Measurements from ENCODE around the gene ZDHHC7. TPM values are rescaled to one million over a fixed set of nuclear protein-coding genes. Genes with fewer than 3 reads are reported as not detected.
A peak's percentile ranks its signal among the peaks of the same experiment; 100 is the strongest.

The ZDHHC7 gene
- total and polyA plus RNA-seq, 4 donors: 30.3 to 48.1 (median 40.3) TPM

DNA sequence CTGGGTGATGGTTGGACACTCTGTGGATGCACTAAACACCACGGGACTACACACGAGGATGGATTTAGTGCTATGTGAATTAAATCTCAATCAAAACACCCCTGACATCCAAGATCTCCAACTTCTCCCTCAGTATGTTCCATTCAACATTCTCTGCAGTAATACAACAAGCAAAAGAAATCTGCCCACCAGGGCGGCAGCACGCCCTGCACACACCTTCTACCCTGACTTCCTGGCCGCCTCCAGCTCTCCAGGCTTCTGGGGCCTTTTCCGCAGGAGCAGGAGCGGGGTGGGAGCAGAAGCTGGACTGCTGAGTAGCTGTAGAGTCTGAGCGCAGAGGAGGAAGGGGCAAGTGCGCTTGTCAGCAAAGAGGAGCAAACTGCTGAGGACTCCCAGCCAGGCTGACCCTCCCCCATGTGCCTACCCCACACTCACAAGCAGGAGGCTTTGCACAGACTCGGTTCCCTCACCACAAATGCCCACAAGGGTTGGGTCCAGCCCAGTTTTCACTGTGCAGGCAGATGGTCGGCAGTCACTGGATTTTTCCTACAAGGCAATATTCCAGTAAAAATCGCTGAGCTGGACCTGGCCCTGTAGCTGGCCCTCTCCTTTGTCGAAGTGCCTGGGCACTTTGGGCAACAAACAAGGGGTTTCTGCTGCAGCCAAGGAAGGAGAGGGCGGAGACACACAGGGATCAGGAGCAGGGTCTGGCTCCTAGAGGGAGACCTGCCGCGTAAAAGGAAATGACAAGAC, 22.8 kb downstream of the ZDHHC7 start:
- peaks cover 62% of the 10 kb centered on the region for H3K36me3 ChIP-seq (ENCODE audit: control insufficient read depth, insufficient read depth, low read length)
- no peak overlapping the region for H3K4me3 ChIP-seq (ENCODE audit: low read depth, low read length)
- DNase-seq (ENCODE audit: low read depth in 4 of 6, low spot score in 6 of 6): no peak
- H3K27ac ChIP-seq (ENCODE audit: low read depth, low read length): no peak overlapping the region
- H3K27me3 ChIP-seq (ENCODE audit: control insufficient read depth, insufficient read depth, low read length): no peaks in the 10 kb centered on the region
- WGBS (ENCODE audit: insufficient coverage): 94% methylated on average over 9 of the region's 16 CpGs
- H3K9me3 ChIP-seq (ENCODE audit: control insufficient read depth, insufficient read depth, low read length): no peaks in the 10 kb centered on the region
- H3K4me1 ChIP-seq (ENCODE audit: control insufficient read depth, insufficient read depth, low read length): no peaks in the 10 kb centered on the region

DNA sequence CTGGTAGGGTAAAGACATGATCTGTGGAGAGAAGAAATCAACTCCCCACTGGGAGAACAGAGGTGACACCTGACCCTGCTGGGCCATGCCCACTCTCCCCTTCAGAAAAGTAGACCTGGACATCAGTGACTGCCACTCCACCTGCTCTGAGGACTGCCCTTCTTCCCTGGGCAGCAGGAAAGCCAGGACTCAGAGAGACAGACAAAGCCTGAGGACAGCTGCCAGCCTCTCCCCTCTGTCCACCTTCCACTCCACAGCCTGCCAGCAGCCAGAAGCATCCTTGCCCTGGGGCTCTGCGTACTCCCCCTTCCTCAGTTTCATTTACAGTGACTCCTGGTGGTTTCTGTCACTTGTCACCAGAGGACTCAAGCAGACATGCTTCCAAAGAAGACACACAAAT, 24.5 kb downstream of the ZDHHC7 start:
- no peaks in the 10 kb centered on the region for H3K9me3 ChIP-seq (ENCODE audit: control insufficient read depth, insufficient read depth, low read length)
- no peak overlapping the region for H3K4me3 ChIP-seq (ENCODE audit: low read depth, low read length)
- H3K27ac ChIP-seq (ENCODE audit: low read depth, low read length): no peak overlapping the region
- H3K27me3 ChIP-seq (ENCODE audit: control insufficient read depth, insufficient read depth, low read length): no peaks in the 10 kb centered on the region
- no peak for DNase-seq (ENCODE audit: low read depth in 4 of 6, low spot score in 6 of 6)
- H3K36me3 ChIP-seq (ENCODE audit: control insufficient read depth, insufficient read depth, low read length): peaks cover 74% of the 10 kb centered on the region
- H3K4me1 ChIP-seq (ENCODE audit: control insufficient read depth, insufficient read depth, low read length): no peaks in the 10 kb centered on the region
- 100% methylated on average over 1 of the region's 1 CpG for WGBS (ENCODE audit: insufficient coverage)

GRCh38 chr16:84986102-84986501, 25.2 kb downstream of the ZDHHC7 start:
- Histone ChIP-seq H3K27me3 (ENCODE audit: control insufficient read depth, insufficient read depth, low read length) (no peaks in the 10 kb centered on the region), H3K36me3 (ENCODE audit: control insufficient read depth, insufficient read depth, low read length) (peaks cover 82% of the 10 kb centered on the region), H3K4me3 (ENCODE audit: low read depth, low read length) (no peak overlapping the region), H3K27ac (ENCODE audit: low read depth, low read length) (no peak overlapping the region), H3K9me3 (ENCODE audit: control insufficient read depth, insufficient read depth, low read length) (no peaks in the 10 kb centered on the region), H3K4me1 (ENCODE audit: control insufficient read depth, insufficient read depth, low read length) (no peaks in the 10 kb centered on the region)
- 96% methylated on average over 21 of the region's 22 CpGs for WGBS (ENCODE audit: insufficient coverage)
- no peak for DNase-seq (ENCODE audit: low read depth in 4 of 6, low spot score in 6 of 6)

DNA sequence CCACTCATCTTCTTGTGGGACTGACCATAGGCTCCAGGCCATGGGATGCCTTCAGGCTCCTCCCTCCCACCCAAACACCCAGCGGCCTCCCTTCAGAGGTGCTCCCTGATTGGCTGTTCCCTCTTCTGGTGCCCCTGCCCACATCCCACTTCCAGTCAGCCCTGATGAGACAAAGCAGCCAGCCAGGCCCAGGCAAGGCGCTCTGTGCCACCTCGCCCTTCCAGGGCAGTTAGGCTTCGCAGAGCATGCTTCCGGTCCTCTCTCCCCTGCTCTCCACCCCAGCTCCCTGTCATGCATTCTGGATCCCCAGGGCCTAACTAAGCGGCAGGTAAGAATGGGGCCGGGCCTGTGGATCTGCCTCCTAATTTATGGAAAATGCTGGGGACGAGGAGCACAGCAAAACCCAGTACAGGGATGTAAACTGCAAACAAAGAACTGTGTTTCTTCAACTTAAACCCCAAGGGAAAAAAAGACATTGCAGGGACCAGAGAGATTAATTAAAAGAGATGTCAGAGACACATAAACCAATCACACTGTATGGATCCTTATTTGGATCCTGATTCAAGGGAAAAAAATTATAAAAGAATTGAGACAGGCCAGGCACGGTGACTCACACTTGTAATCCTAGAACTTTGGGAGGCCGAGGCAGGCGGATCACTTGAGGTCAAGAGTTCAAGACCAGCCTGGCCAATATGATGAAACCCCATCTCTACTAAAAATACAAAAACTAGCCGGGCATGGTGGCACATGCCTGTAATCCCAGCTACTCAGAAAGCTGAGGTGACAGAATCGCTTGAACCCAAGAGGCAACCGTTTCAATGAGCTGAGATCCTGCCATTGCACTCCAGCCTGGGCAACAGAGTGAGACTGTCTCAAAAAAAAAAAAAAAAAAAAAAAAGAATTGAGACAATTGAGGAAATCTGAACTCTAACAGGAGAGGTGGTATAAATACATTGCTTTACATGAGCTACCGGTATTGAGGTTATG, 26.0 kb downstream of the ZDHHC7 start:
- H3K9me3 ChIP-seq (ENCODE audit: control insufficient read depth, insufficient read depth, low read length): no peaks in the 10 kb centered on the region
- no peaks in the 10 kb centered on the region for H3K4me1 ChIP-seq (ENCODE audit: control insufficient read depth, insufficient read depth, low read length)
- no peak overlapping the region for H3K4me3 ChIP-seq (ENCODE audit: low read depth, low read length)
- H3K36me3 ChIP-seq (ENCODE audit: control insufficient read depth, insufficient read depth, low read length): peaks cover 80% of the 10 kb centered on the region
- WGBS (ENCODE audit: insufficient coverage): 95% methylated on average over 12 of the region's 15 CpGs
- H3K27me3 ChIP-seq (ENCODE audit: control insufficient read depth, insufficient read depth, low read length): no peaks in the 10 kb centered on the region
- DNase-seq (ENCODE audit: low read depth in 4 of 6, low spot score in 6 of 6): no peak
- H3K27ac ChIP-seq (ENCODE audit: low read depth, low read length): no peak overlapping the region

- DNase-seq (ENCODE audit: low read depth in 4 of 6, low spot score in 6 of 6): no peak
- H3K27me3 ChIP-seq (ENCODE audit: control insufficient read depth, insufficient read depth, low read length): no peaks in the 10 kb centered on the region
- H3K4me1 ChIP-seq (ENCODE audit: control insufficient read depth, insufficient read depth, low read length): peaks cover 5% of the 10 kb centered on the region
- no peaks in the 10 kb centered on the region for H3K9me3 ChIP-seq (ENCODE audit: control insufficient read depth, insufficient read depth, low read length)
- H3K27ac ChIP-seq (ENCODE audit: low read depth, low read length): no peak overlapping the region
- 93% methylated on average over 5 of the region's 9 CpGs for whole genome bisulfite sequencing (ENCODE audit: insufficient coverage)
- H3K4me3 ChIP-seq (ENCODE audit: low read depth, low read length): no peak overlapping the region
- peaks cover 66% of the 10 kb centered on the region for H3K36me3 ChIP-seq (ENCODE audit: control insufficient read depth, insufficient read depth, low read length)
Observed at GRCh38 chr16:84982434-84982833, 28.9 kb downstream of the ZDHHC7 start.

- Histone ChIP-seq H3K36me3 (ENCODE audit: control insufficient read depth, insufficient read depth, low read length) (peaks cover 71% of the 10 kb centered on the region), H3K4me1 (ENCODE audit: control insufficient read depth, insufficient read depth, low read length) (peaks cover 25% of the 10 kb centered on the region), H3K4me3 (ENCODE audit: low read depth, low read length) (no peak overlapping the region), H3K27me3 (ENCODE audit: control insufficient read depth, insufficient read depth, low read length) (no peaks in the 10 kb centered on the region), H3K9me3 (ENCODE audit: control insufficient read depth, insufficient read depth, low read length) (no peaks in the 10 kb centered on the region), H3K27ac (ENCODE audit: low read depth, low read length) (no peak overlapping the region)
- 95% methylated on average over 3 of the region's 4 CpGs for WGBS (ENCODE audit: insufficient coverage)
- no peak for DNase-seq (ENCODE audit: low read depth in 4 of 6, low spot score in 6 of 6)
Observed at GRCh38 chr16:84979516-84979915, 31.8 kb downstream of the ZDHHC7 start.

GRCh38 chr16:84976644-84977400, 34.5 kb downstream of the ZDHHC7 start:
- H3K27me3 ChIP-seq (ENCODE audit: control insufficient read depth, insufficient read depth, low read length): no peaks in the 10 kb centered on the region
- H3K36me3 ChIP-seq (ENCODE audit: control insufficient read depth, insufficient read depth, low read length): peaks cover 66% of the 10 kb centered on the region
- H3K4me3 ChIP-seq (ENCODE audit: low read depth, low read length): no peak overlapping the region
- H3K9me3 ChIP-seq (ENCODE audit: control insufficient read depth, insufficient read depth, low read length): no peaks in the 10 kb centered on the region
- H3K4me1 ChIP-seq (ENCODE audit: control insufficient read depth, insufficient read depth, low read length): peaks cover 32% of the 10 kb centered on the region
- peak in 2 of 6 donors; percentile 43 to 65 for DNase-seq (ENCODE audit: low read depth in 4 of 6, low spot score in 6 of 6)
- peak overlapping the region; percentile 71 for H3K27ac ChIP-seq (ENCODE audit: low read depth, low read length)
- 49% methylated on average over 15 of the region's 17 CpGs for WGBS (ENCODE audit: insufficient coverage)

- no peak overlapping the region for H3K27ac ChIP-seq (ENCODE audit: low read depth, low read length)
- peaks cover 54% of the 10 kb centered on the region for H3K36me3 ChIP-seq (ENCODE audit: control insufficient read depth, insufficient read depth, low read length)
- 88% methylated on average over 21 of the region's 22 CpGs for WGBS (ENCODE audit: insufficient coverage)
Observed at GRCh38 chr16:84975522-84975921, 35.8 kb downstream of the ZDHHC7 start.

GRCh38 chr16:84975066-84975465, 36.3 kb downstream of the ZDHHC7 start:
- Histone ChIP-seq H3K27ac (ENCODE audit: low read depth, low read length) (no peak overlapping the region), H3K36me3 (ENCODE audit: control insufficient read depth, insufficient read depth, low read length) (peaks cover 52% of the 10 kb centered on the region), H3K27me3 (ENCODE audit: control insufficient read depth, insufficient read depth, low read length) (no peaks in the 10 kb centered on the region), H3K9me3 (ENCODE audit: control insufficient read depth, insufficient read depth, low read length) (no peaks in the 10 kb centered on the region), H3K4me1 (ENCODE audit: control insufficient read depth, insufficient read depth, low read length) (peaks cover 32% of the 10 kb centered on the region), H3K4me3 (ENCODE audit: low read depth, low read length) (no peak overlapping the region)
- 80% methylated on average over 12 of the region's 12 CpGs for WGBS (ENCODE audit: insufficient coverage)
- no peak for DNase-seq (ENCODE audit: low read depth in 4 of 6, low spot score in 6 of 6)

More at GRCh38 chr16:84975522-84975921, 35.8 kb downstream of the ZDHHC7 start:
- peaks cover 32% of the 10 kb centered on the region for H3K4me1 ChIP-seq (ENCODE audit: control insufficient read depth, insufficient read depth, low read length)
- H3K27me3 ChIP-seq (ENCODE audit: control insufficient read depth, insufficient read depth, low read length): no peaks in the 10 kb centered on the region
- no peaks in the 10 kb centered on the region for H3K9me3 ChIP-seq (ENCODE audit: control insufficient read depth, insufficient read depth, low read length)
- DNase-seq (ENCODE audit: low read depth in 4 of 6, low spot score in 6 of 6): no peak
- H3K4me3 ChIP-seq (ENCODE audit: low read depth, low read length): no peak overlapping the region
